ENCODE data around the gene SMAD2.

Gene SMAD2

DNA sequence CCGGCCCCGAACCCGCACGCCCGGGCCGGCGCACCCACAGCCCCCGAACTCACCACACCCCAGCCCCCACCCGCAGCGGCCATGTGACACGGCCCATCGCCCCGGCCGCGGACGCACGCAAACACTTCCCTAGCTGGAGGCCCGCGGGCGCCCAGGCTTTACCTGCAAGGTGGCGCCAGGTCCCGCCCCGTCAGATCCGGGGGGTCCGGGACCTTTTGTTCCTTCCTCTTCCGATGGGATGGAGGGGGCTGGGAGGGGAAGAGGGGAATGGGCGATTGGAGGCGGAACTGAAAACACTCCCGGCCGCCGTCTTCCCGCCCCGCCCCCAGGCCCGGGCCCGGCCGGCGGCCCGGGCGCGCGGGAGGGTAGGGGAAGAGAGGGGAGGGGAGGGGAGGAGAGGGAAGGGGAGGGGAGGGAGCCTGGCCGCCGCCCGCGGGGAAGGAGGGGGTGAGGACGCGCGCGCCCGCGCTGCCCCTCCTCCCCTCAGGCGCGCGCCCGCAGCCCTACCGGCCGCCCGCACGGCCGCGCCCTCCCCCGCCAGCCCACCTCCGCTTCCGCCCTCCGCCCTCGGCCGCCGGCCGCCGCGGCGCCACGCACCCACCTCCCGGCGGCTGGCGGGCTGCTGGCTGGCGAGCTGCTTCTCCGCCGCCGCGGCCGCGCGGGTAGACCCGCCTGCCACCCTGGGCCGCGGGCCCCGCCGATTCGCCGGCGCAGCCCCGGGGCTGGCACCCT lies at the start of gene SMAD2:
SMAD2 (minus strand) TSS at position 461 of the 732 bp plus-strand sequence. CDS start 33,903 bp downstream, outside the sequence.
- Mint-ChIP-seq H3K36me3 (ENCODE audit: low read depth) (peaks cover 5% of the 10 kb centered on the region), H3K4me3 (peak within 1 kb of the TSS; percentile 97), H3K4me1 (peaks cover 60% of the 10 kb centered on the region), H3K27me3 (ENCODE audit: low read depth, poor library complexity) (no peaks in the 10 kb centered on the region), H3K27ac (peak within 1 kb of the TSS; percentile 97), H3K9me3 (no peaks in the 10 kb centered on the region)
- peak; percentile 79 for DNase-seq
- TF ChIP-seq, protein P1, sequence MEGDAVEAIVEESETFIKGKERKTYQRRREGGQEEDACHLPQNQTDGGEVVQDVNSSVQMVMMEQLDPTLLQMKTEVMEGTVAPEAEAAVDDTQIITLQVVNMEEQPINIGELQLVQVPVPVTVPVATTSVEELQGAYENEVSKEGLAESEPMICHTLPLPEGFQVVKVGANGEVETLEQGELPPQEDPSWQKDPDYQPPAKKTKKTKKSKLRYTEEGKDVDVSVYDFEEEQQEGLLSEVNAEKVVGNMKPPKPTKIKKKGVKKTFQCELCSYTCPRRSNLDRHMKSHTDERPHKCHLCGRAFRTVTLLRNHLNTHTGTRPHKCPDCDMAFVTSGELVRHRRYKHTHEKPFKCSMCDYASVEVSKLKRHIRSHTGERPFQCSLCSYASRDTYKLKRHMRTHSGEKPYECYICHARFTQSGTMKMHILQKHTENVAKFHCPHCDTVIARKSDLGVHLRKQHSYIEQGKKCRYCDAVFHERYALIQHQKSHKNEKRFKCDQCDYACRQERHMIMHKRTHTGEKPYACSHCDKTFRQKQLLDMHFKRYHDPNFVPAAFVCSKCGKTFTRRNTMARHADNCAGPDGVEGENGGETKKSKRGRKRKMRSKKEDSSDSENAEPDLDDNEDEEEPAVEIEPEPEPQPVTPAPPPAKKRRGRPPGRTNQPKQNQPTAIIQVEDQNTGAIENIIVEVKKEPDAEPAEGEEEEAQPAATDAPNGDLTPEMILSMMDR (IDR thresholded peaks at IDR 0.05) = no peak

DNA sequence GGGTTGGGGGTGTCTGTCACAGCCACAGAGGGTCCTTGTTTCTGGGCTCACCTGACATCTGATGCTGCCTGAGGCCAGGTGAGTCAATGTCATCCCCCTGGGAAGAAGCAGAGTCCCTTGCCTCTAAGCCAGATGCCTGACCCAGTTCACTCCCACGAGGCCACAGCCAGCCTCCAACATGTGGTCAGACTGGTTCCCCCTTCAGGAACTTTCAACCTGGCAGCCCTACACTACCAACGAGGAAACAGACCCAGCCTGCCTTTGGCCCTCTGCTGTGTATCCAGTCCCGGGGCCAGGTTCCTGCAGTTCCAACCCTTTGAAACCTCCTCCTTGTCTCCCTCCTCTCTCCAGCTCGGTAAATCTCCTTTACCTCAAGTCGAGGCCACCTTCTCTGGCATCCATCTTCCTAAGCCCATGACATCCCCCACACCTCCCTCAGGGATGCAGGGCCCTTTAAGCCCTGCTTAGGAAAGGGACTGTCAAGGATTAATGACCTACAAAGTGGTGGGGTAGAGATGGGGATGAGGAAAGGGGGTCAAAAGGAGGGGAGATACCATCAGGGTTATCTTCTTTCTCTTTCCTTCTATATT lies 49.2 kb upstream of the SMAD2 start:
- no peak for DNase-seq
- Mint-ChIP-seq H3K36me3 (ENCODE audit: low read depth) (no peaks in the 10 kb centered on the region), H3K27ac (no peak overlapping the region), H3K4me3 (no peak overlapping the region), H3K4me1 (peaks cover 58% of the 10 kb centered on the region), H3K9me3 (peaks cover 3% of the 10 kb centered on the region), H3K27me3 (ENCODE audit: low read depth, poor library complexity) (no peaks in the 10 kb centered on the region)
- TF ChIP-seq, protein P1 (IDR thresholded peaks at IDR 0.05) = no peak

DNA sequence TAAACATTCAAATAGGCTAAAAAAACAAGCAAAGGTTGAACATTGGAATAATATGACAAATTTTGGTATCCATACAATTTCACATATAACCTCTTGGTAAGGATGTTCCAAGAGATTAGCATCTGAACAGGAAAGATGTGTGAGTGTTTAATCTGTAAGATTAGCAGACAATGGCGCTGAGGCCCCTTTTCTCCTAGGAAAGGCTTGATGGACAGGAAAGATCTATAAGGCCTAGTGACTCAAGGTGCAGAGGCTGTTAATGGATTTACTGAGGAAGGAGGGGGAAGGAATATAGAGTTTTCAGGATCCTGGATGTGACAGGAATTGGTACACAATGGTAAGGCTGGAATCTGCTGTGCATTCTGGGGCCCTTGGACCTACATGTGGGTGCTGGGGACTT lies 48.1 kb upstream of the SMAD2 start:
- DNase-seq = no peak
- H3K36me3 Mint-ChIP-seq (ENCODE audit: low read depth) = no peaks in the 10 kb centered on the region
- no peaks in the 10 kb centered on the region for H3K27me3 Mint-ChIP-seq (ENCODE audit: low read depth, poor library complexity)
- H3K9me3 Mint-ChIP-seq = no peaks in the 10 kb centered on the region
- TF ChIP-seq, protein P1 (IDR thresholded peaks at IDR 0.05) = no peak
- no peak overlapping the region for H3K27ac Mint-ChIP-seq
- H3K4me3 Mint-ChIP-seq = no peak overlapping the region
- H3K4me1 Mint-ChIP-seq = peaks cover 60% of the 10 kb centered on the region

DNA sequence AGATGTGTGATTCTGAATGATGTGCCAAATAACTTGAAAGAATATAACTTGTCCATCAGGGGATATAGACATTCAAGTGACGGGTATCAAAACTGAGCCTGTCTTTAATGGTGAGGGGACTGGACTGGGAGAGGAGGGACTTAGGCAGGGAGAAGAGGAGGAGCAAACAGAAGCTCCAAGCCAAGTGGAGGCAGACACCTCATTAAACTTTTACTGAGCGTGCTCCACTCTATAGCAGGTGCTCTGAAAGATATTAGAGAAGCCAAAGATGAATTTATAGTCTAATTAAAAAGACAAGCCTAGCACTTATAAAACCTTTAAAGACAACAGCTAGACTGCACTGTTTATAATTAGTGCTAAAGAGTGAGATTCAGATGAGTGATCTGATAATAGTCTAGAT lies 47.7 kb upstream of the SMAD2 start:
- Mint-ChIP-seq H3K36me3 (ENCODE audit: low read depth) (no peaks in the 10 kb centered on the region), H3K4me3 (no peak overlapping the region), H3K4me1 (peaks cover 60% of the 10 kb centered on the region), H3K27ac (no peak overlapping the region), H3K9me3 (no peaks in the 10 kb centered on the region), H3K27me3 (ENCODE audit: low read depth, poor library complexity) (no peaks in the 10 kb centered on the region)
- TF ChIP-seq, protein P1 (IDR thresholded peaks at IDR 0.05) = no peak
- DNase-seq = no peak

DNA sequence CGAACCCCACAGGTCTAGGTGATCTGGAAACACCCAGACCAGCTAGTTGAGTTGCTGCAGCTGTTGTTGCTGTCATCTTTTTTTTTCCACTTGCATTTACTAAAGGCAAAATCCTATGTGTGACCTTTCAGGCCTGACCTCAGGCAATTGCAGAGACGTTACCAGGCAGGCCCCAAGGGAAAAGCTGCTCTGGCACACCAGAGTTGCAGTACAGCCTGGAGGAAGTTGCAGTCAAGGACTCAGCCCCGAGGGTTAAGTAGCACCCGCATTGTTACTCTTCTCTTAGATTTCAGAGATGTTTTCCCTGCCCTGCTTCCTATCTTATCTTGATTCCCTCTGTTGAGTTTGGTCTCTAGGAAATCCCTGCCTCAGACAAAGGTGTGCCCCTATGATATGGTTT lies 45.2 kb upstream of the SMAD2 start:
- H3K36me3 Mint-ChIP-seq (ENCODE audit: low read depth) = no peaks in the 10 kb centered on the region
- TF ChIP-seq, protein P1 (IDR thresholded peaks at IDR 0.05) = no peak
- no peaks in the 10 kb centered on the region for H3K9me3 Mint-ChIP-seq
- no peak overlapping the region for H3K4me3 Mint-ChIP-seq
- no peaks in the 10 kb centered on the region for H3K27me3 Mint-ChIP-seq (ENCODE audit: low read depth, poor library complexity)
- peaks cover 68% of the 10 kb centered on the region for H3K4me1 Mint-ChIP-seq
- DNase-seq = peak; percentile 12
- H3K27ac Mint-ChIP-seq = peak overlapping the region; percentile 72

DNA sequence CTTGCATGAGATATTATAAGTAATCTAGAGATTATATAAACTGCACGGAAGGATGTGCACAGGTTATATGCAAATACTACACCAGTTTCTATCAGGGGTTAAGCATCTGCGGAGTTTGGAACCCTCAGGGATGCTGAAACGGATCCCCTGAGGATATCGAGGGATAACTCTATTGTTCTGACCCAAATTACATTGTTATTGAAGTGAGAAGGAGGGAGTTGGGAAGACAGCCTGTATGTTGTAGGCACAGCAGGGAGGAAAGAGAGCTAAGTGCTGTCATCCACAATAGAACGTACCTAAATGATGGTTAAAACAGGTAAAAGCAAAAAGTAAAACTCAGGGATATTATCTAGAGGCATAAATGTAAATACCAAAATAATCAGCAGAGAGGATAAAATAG lies 44.6 kb upstream of the SMAD2 start:
- Mint-ChIP-seq H3K36me3 (ENCODE audit: low read depth) (no peaks in the 10 kb centered on the region), H3K27ac (no peak overlapping the region), H3K4me3 (no peak overlapping the region), H3K9me3 (no peaks in the 10 kb centered on the region), H3K4me1 (peaks cover 63% of the 10 kb centered on the region), H3K27me3 (ENCODE audit: low read depth, poor library complexity) (peaks cover 2% of the 10 kb centered on the region)
- TF ChIP-seq, protein P1 (IDR thresholded peaks at IDR 0.05) = no peak
- DNase-seq = no peak
